Measurements from ENCODE around the gene TMC7.

Gene TMC7

DNA sequence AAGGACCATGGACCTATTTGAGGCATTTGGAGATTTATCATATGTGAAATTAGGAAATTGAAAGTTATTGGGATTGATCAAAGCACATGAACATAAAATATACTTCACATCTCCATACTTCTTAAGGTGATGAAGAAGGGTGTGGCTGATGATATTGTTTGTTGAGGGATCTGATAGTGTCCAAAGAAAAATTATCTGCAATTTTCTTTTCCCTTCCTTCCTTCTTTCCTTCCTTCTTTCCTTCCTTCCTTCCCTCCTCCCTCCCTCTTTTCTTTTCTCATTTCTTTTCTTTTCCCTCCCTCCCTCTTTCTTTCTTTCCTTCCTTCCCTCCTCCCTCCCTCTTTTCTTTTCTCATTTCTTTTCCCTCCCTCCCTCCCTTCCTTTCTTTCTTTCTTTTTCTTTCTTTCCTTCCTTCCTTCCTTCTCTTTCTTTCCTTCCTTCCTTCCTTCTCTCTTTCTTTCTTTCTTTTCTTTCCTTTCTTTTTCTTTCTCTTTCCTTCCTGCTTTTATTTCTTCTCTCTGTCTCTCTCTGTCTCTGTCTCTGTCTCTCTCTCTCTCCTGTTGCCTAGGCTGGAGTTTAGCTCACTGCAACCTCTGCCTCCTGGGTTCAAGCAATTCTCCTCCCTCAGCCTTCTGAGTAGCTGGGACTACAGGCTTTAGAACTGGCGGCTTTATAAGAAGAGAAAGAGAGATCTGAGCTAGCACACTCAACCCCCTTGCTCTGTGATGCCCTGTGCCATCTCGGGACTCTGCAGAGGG lies 109.1 kb downstream of the TMC7 start:
- no peak for DNase-seq

DNA sequence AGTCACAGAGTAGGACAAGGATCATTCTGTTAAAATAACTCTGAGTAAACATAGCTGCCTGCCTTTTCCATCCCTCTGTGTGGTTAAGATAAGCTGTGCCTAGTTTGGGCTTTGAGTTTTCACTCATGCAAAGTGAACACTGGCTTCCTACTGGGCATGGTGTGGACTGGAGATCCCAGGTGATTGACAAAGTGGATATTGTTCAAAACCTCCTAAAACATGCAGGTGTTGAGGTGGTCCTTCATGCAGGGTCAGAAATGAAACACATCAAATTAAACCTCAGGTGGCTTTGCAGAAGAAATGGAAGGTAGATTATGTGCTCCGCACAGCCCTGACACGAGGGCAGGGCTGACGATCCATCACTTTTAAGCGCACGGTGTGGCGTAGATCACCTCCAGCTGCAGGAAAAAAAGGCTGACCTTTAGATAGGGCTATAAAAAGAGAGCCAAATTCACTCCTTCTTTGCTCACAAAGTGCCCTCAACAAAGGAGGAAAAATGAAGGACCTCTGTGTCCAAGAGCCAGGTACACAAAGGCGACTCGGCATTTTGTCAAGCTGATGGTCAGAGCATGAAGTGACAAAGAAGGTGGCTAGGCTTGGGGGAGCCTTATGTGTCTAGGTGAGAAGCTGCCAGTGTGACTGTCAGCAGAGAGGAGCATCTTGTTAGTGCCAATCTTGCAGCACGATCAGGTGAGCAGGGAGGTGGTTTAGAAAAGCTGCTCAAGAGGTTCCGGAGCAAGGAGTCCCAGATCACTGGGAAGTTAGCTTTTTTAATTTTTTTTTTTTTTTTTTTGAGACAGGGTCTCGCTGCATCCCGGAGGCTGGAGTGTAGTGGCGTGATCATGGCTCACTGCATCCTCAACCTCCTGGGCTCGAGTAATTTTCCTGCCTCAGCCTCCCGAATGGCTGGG lies 110.2 kb downstream of the TMC7 start:
- DNase-seq = no peak

DNA sequence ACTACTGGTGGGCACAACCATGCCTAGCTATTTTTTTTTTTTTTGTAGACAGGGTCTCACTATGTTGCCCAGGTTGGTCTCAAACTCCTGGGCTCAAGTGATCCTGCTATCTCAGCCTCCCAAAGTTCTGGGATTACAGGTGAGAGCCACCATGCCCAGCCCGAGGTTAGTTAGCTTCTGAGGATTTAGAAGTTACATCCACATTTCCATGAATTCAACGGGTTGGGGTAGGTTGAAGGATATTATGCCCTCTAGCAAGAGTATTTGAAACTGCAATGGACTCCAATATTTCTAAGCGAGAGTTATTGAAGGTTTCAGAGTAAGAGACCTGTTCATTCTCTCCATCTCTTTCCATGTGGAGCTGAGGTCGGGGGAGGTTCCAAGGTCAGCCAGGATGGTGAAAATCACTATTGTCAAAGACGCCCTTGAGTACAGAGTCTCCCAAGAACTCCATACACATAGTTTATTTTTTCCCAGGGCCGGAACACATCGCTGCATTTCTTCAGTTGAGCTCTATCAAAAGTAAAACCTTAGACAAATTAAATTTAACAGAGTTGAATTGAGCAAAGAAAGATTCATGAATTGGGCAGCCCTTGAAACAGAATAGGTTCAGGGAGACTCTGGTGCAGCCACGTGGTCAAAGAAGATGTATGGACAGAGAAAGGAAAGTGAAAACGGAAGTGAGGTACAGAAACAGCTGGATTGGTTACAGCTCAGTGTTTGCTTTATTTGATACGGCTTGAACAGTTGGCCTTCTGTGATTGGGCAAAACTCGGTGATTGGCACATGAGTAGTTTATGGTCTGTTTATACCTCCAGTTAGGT lies 111.0 kb downstream of the TMC7 start:
- DNase-seq = no peak

DNA sequence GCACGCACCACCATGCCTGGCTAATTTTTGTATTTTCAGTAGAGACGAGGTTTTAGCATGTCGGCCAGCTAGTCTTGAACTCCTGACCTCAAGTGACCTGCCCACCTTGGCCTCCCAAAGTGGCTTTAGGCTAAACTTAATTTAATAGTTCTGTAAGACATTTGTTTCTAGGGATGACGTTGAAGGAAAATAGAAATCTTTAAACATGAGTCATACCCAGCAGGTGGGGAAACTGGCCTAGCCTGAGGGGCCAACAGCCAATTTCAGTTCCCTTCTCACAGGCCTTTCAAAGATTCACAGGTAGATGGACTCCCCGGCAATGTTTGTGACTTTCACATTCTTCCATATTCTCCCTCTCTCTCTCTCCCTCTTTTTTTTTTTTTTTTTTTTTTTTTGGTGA lies 111.9 kb downstream of the TMC7 start:
- DNase-seq = no peak

DNA sequence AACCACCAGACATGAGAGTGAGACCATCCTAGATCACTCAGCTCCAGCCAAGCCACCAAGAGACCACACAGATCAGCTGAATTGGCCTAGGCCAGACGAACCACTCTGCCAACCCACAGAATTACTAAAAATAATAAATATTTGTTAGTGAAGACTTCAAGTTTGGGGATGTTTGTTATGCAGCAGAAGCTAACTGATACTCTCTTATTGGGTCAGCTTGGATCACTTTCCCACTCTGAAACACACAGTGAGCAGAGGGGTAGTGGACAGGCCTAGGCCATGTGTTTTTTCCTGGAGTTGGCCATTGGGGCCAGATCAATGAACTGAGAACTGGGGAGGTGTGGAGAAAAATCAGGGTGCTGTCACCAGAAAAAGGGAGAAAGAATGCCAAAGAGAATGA lies 114.4 kb downstream of the TMC7 start:
- no peak for DNase-seq

DNA sequence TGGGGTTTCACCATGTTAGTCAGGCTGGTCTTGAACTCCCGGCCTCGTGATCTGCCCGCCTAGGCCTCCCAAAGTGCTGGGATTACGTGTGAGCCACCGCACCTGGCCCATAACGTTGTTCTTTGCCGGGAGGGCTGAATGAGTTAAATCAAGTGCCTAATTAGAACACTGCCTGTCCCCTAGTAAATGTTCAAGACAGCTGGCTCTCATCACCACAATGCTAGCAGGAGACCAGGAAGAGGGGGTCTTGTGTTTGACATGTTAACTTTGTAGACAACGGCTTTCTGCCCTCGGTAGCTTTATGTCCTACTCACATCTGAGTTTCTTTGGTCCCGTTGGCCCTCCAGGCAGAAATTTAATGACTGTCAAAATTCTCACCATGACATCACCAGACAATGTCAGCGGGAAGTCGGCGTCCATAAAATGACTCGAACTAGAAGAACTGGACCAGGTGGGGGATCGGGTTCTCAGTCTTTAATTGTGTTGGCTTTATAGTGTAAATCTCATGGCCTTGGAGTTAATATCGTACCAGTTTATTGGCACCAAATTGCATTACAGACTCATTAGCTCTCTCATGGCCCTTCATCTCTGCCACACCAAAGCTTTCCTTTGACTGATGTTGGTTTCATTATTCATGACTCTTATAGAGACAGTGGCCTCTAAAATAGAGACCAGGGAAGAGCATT lies 118.6 kb downstream of the TMC7 start:
- DNase-seq = no peak

DNA sequence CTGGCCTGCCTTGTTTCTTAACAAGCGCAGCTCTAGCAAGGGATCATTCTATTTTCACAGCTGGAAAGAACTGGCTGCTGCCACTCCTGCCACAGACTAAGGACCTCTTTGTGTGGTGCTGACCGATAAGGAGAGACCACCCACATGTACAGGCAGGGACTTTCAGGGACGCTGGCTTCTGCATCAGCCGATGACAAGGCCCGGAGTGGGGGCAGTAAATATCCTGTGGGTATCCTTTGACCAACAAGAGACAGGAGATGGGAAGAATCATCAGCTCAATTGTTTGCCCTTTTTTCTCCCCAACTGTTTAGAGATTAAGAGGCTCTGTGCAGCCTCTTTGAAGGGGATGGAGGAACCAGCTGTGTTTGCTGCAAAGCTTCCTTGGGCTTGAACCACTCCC lies 120.9 kb downstream of the TMC7 start:
- DNase-seq = no peak

DNA sequence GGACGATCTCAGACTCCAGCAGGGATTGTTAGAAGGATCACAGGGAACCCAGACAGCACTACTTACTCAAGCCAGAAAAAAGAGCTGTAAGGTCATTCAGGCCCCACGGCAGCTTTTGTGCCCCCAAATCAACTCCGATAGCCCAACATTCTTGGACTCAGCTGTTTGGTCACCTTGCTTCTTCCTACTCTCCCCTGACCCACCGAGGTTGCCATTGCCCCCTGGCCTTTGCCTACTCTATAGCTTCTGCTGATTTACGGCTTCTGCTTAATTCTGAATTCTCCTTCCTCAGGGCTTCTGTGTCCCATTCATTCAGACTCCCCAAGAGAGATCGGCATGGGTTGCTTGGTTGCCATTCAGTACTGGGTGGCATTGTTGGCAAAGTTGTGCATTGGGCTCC lies 121.4 kb downstream of the TMC7 start:
- DNase-seq = no peak

DNA sequence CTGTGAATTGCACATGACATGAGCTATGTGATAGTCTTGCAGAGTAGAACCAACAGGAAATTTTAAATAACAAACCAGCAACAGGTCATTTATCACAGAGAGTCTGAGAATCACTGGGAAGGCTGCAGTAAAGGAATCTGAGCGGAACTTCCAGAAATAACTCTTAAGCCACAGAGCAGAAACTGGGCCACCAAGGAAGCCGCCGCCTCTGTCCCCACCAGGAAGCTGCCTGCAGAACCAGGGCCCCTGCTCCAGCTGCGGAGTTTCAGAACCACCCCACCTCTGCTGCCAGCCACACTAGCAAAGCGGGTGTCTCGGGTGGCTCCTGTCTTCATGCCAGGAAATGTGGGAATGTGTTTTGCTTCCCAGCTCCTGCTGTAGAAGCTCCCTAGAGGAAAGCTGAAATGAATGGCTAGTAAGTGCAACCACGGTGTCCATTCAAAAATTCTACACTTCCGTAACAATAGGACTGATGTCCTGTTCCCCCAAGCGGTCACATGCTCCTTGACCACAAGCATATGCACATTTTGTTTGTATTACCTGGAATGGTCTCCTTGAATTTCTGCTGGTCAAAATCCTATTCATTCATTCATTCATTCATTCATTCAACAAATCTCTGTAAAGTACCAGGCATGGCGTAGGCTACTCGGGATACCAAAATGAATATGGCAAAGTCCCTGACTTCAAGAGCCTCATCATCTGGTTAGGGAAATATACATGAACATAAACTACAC lies 122.3 kb downstream of the TMC7 start:
- DNase-seq = no peak

DNA sequence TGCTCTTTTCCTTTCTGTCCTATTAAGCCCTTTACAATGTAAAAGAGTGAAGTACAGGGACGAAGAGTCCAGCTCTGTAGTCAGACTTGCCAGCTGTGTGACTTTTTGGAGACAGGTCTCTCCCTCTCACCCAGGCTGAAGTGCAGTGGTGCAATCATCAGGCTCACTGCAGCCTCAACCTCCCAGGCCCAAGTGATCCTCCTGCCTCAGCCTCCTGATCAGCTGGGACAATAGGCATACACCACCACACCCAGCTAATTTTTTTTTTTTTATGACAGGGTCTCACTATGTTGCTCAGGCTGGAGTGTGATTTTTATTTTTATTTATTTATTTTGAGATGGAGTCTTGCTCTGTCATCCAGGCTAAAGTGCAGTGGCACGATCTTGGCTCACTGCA lies 122.9 kb downstream of the TMC7 start:
- DNase-seq = no peak

DNA sequence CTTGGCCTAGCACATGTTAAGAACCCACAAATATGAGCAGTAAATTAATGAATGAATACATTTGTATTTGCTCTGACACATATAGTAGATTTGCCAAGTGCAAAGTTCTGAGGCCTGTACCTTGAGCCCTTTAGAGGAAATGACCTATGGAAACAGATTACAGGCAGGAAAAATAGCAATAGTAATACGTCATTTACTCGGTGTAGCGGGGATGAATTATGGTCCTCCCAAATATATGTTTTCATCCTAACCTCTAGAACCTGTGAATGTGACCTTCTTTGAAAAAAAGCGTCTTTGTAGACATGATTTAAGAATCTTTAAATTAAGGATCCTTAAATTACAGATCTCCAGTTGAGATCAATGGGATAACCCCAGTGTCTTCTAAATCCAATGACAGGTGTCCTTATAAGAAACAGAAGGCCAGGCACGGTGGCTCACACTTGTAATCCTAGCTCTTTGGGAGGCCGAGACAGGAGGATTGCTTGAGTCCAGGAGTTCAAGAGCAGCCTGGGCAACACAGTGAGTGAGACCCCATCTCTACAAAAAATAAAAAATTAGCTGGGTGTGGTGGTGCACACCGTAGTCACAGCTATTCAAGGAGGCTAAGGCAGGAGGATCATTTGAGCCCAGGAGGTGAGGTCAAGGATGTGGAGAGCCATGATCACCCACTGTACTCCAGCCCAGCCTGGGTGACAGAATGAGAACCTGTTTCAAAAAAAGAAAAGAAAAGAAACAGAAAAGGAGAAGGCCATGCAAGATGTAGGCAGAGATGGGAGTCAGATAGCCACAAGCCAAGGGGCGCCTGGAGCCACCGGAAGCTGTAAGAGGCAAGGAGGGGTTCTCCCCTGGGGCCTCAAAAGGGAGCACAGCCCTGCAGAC lies 124.9 kb downstream of the TMC7 start:
- no peak for DNase-seq

DNA sequence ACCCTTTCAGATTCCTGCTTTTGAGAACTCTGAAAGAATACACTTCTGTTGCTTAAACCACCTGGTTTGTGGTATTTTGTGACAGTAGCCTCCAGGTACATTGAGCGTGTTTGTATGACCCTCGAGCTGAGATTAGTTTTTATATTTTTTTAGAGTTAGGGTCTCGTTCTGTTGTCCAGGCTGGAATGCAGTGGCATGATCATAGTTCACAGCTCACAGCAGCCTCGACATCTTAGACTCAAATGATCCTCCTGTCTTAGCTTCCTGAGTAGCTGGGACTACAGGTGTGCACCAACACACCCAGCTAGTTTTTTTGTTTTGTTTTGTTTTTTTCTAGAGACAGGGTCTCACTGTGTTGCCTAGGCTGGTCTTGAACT lies 125.5 kb downstream of the TMC7 start:
- DNase-seq = no peak

DNA sequence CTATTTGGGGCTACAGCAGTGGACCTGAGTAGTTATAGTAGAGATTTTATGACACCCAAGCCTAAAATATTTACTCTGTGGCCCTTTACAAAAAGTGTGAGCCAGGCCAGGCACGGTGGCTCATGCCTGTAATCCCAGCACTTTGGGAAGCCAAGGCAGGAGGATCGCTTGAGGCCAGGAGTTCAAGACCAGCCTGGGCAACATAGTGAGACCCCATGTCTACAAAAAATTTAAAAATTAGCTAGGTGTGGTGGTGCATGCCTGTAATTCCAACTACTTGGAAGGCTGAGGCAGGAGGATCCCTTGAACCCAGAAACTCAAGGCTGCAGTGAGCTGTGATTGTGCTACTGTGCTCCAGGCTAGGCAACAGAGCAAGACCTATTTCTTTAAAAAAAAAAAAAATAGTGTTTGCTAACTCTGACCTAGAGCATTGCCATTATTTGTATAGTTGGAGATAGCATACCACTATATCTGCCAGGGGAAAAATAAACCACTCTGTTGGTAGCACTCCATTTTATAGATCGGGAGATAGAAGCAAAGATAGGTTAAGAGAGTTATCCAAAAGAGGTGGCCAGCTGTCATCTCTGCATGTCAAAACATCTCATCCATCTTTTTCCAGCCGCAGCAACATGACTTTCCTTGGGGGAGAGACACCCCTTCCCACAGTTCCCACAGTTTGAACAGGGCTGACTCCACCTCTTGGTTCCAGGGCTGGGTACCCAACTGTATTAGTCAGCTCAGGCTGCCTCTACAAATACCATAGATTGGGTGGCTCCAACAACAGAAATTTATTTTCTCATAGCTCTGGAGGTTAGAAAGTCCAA lies 127.0 kb downstream of the TMC7 start:
- DNase-seq = no peak

DNA sequence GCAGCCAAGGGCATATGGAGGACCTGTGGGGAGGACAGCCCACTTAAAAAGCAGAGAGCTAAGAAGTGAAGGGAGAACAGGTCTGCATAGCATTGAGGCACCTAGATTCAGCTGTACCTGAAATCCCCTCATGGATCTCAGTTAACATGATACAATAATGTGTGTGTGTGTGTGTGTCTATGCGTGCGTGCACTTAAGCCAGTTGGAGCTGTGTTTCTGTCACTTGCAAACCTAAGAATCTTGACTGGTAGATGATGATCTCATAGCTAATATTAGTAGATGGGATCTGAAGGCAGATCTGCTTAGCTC lies 128.3 kb downstream of the TMC7 start:
- no peak for DNase-seq
